Activated T-helper 2 cell treated with anti-CD3 and anti-CD28 coated beads, Interferon-gamma antibody, Interleukin-2, Interleukin-4, amounts not matched to agents 10 μg/mL and 5 μg/mL and 100 μg/mL, durations not matched to agents 14 hours and 24 hours and 36 hours (primary cell): ENCODE measurements around the gene KANK4. TPM values are rescaled to one million over a fixed set of nuclear protein-coding genes. Genes with fewer than 3 reads are reported as not detected.

Experiments
- DNase-seq: peaks from one replicate; pipeline ENCODE4 v3.0.0; 2021; ENCODE audit warnings: low spot score
- H3K27ac Mint-ChIP-seq: one replicate; pipeline ENCODE4 v1.8.0; 2021; ENCODE audit warnings: mixed read lengths
- H3K27me3 Mint-ChIP-seq: one replicate; pipeline ENCODE4 v1.8.0; 2021; ENCODE audit warnings: low read depth, mixed read lengths
- H3K36me3 Mint-ChIP-seq: one replicate; pipeline ENCODE4 v1.8.0; 2021; ENCODE audit warnings: low read depth, mixed read lengths
- H3K4me1 Mint-ChIP-seq: one replicate; pipeline ENCODE4 v1.8.0; 2021; ENCODE audit warnings: low read depth, mixed read lengths
- H3K4me3 Mint-ChIP-seq: one replicate; pipeline ENCODE4 v1.8.0; 2021; ENCODE audit warnings: low read depth, mild to moderate bottlenecking, moderate library complexity, mixed read lengths
- H3K9me3 Mint-ChIP-seq: one replicate; pipeline ENCODE4 v1.8.0; 2021; ENCODE audit warnings: mixed read lengths
- intact Hi-C: fragments of 100-400 bp; cut with micrococcal nuclease; formaldehyde crosslinking; loops from one replicate; pipeline ENCODE4 v1.15.1; 2023
- total RNA-seq: library from RNA; stranded (reverse); gene quantifications from 2 replicates; pipeline ENCODE4 v1.2.3, GENCODE V29; 2022

The KANK4 gene
- total RNA-seq, 1 donor from 2014 or later = not detected

DNA sequence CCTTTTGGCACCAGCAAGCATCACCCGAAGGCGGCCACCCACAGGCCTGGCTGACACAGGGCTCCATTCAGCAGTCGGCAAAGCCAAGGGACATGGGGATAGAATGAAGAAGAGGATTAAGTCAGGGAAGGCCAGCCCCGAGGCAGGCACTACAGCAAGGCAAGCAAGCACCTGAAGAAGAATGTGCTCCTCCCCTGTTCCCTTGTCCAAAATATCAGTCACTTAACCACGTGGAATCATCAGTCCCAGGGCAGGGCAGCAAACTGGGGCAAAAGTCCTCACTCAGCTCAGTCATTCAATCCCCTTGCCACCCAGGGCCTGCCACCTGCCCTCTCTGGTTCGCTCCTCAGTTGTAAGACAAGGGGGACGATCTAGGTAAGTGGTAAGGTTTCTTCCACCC lies 9.3 kb downstream of the KANK4 start:
- Mint-ChIP-seq H3K4me1 (no peaks in the 10 kb centered on the region), H3K27me3 (peaks cover 4% of the 10 kb centered on the region), H3K36me3 (no peaks in the 10 kb centered on the region), H3K4me3 (no peak overlapping the region), H3K27ac (no peak overlapping the region), H3K9me3 (no peaks in the 10 kb centered on the region)
- intact Hi-C loops = no loop called here
- DNase-seq = no peak

DNA sequence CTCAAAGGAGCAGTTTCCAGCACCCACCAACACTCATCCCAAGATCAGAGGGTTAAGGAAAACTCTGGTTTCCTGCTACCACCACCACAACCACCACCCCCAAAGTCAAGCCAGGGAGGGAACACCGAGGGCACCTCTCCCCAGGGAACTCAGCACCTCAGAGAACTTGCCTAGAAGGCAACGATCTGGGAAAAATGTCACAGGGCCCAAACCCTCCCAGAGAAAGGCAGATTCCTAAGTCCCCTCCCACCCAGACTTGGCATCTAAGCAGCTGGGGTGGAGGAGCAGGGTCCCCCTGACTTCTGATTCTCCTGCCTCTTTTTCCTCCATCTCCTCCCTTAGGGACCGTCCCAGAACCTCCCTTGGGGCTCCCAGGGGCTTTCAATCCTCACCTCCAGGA lies 10.6 kb downstream of the KANK4 start:
- no peak for DNase-seq
- Mint-ChIP-seq H3K4me1 (no peaks in the 10 kb centered on the region), H3K9me3 (no peaks in the 10 kb centered on the region), H3K4me3 (no peak overlapping the region), H3K36me3 (no peaks in the 10 kb centered on the region), H3K27me3 (peaks cover 4% of the 10 kb centered on the region), H3K27ac (no peak overlapping the region)
- intact Hi-C loops = no loop called here

DNA sequence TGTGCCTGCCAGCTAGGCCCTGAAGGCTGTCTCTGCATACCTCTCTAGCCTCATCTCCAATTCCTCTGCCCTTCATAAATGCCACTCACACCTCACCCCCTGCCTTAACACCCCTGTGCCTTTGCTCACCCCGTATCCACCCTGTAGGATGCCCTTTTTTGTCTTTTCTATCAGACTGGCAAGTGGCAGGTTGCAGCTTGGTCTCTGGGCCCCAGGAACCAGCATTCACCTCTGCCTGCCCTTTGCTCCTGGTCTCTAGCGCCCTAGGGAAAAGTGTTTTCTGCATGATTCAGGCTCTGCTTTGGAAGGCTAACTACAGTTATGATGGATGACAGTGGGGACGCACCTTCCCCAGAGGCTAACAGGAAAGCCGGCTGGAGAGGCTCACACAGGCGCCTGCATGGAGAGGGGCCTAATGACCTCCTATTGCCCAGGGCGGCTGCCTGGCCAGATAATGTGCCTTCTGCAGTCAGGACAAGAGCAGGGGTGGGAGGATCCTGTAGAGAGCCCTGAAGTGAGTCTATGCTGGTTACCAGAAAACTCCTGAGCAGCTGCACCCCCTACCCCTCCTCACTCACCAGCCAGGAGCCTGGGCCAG lies 11.2 kb downstream of the KANK4 start:
- no peaks in the 10 kb centered on the region for H3K36me3 Mint-ChIP-seq
- no peak overlapping the region for H3K27ac Mint-ChIP-seq
- DNase-seq = no peak
- H3K4me1 Mint-ChIP-seq = no peaks in the 10 kb centered on the region
- intact Hi-C loops = no loop called here
- peaks cover 4% of the 10 kb centered on the region for H3K27me3 Mint-ChIP-seq
- no peak overlapping the region for H3K4me3 Mint-ChIP-seq
- H3K9me3 Mint-ChIP-seq = no peaks in the 10 kb centered on the region

- H3K9me3 Mint-ChIP-seq = no peaks in the 10 kb centered on the region
- intact Hi-C loops = no loop called here
- H3K4me3 Mint-ChIP-seq = no peak overlapping the region
- H3K27ac Mint-ChIP-seq = no peak overlapping the region
- no peaks in the 10 kb centered on the region for H3K36me3 Mint-ChIP-seq
- no peaks in the 10 kb centered on the region for H3K4me1 Mint-ChIP-seq
- H3K27me3 Mint-ChIP-seq = peaks cover 4% of the 10 kb centered on the region
- DNase-seq = no peak
Observed at GRCh38 chr1:62307446-62307845, 11.8 kb downstream of the KANK4 start.

DNA sequence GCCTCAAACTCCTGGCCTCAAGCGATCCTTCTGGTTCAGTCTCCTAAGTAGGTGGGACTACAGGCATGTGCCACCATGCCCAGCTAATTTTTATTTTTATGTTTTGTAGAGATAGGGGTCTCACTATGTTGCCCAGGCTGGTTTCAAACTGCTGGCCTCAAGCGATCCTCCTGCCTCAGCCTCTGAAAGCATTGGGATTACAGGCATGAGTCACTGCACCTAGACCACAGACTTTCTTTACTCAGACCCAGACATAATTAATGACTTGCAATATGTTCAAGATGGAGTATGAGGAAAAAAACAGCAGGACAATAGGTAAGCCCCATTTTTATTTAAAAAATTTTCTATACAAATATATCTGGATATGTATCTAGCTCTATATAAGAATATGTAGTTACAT lies 13.2 kb downstream of the KANK4 start:
- no peak for DNase-seq
- H3K4me1 Mint-ChIP-seq = no peaks in the 10 kb centered on the region
- H3K27ac Mint-ChIP-seq = no peak overlapping the region
- H3K27me3 Mint-ChIP-seq = peaks cover 2% of the 10 kb centered on the region
- intact Hi-C loops = no loop called here
- H3K9me3 Mint-ChIP-seq = no peaks in the 10 kb centered on the region
- H3K36me3 Mint-ChIP-seq = no peaks in the 10 kb centered on the region
- H3K4me3 Mint-ChIP-seq = no peak overlapping the region

DNA sequence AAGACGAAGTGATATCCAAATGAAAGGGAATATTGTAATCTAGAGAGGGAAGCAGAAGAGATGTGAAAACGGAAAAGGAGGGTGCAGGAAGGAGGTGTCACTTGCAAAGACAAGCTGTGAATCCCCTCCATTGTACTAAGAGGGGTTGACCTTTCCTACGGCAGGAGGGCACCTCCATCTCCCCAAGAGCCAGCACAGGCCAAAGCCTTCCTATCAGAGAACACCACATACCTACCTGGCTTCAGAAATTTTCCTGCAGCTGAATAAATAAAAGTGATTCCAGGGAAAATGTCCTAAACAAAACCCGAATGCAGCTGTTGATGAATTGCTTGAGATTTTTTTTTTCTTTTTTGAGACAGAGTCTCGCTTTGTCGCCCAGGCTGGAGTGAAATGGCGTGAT lies 14.3 kb downstream of the KANK4 start:
- no peak overlapping the region for H3K27ac Mint-ChIP-seq
- no peaks in the 10 kb centered on the region for H3K36me3 Mint-ChIP-seq
- peaks cover 2% of the 10 kb centered on the region for H3K27me3 Mint-ChIP-seq
- H3K4me1 Mint-ChIP-seq = no peaks in the 10 kb centered on the region
- DNase-seq = no peak
- H3K9me3 Mint-ChIP-seq = no peaks in the 10 kb centered on the region
- intact Hi-C loops = no loop called here
- H3K4me3 Mint-ChIP-seq = no peak overlapping the region

DNA sequence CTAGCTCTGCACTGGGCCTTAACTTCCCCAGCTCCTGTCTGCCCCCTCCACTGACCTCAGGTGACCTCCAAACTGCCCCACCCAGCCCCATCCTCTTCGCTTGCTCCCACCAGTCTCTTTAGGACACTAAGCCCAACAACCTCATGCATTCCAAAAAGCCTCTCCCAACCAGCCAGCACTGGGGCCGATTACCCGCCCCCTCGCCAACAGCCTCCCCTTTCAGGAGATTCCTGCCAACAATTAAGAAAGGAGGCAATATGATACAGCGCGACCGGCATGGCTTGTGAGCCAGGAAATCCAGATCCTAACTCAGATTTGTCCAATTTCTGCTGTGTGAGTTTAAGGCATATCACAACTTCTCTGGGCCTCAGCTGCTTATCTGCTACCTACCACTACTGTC lies 14.7 kb downstream of the KANK4 start:
- Mint-ChIP-seq H3K27ac (no peak overlapping the region), H3K4me1 (no peaks in the 10 kb centered on the region), H3K4me3 (no peak overlapping the region), H3K9me3 (no peaks in the 10 kb centered on the region), H3K36me3 (no peaks in the 10 kb centered on the region), H3K27me3 (peaks cover 2% of the 10 kb centered on the region)
- DNase-seq = no peak
- intact Hi-C loops = no loop called here

DNA sequence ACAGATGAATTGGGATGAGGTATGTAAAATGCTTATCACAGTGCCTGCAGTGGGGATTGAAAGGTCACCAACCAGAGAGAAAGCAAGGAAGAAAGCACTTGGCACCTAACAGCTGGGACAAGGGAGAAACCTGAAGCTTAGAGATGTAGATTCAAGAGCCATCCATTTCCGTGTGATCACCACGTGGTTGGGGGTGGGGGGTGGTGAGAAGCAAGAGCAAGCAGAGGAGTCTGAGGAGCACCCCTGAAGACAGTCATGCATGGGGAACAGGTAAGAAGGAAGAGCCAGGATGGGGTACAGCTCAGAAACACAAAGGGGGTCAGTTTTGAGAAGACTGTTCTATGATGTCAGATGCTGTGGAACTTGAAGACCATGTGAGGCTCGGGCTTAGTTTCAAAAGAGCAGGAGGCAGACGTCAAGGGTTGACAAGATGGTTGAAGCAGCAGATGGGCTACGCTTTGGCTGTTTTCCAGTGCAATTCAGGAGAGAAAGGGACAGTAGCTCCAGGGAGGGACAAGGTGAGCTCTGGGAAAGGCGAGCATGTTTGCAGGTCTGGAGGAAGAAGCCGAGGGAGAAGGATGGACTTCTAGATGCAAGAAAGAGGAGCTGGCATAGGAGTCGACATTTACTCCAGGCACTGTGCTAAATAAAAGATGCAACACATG lies 17.4 kb downstream of the KANK4 start:
- no peaks in the 10 kb centered on the region for H3K4me1 Mint-ChIP-seq
- no peak for DNase-seq
- H3K27ac Mint-ChIP-seq = no peak overlapping the region
- no peak overlapping the region for H3K4me3 Mint-ChIP-seq
- no peaks in the 10 kb centered on the region for H3K9me3 Mint-ChIP-seq
- no peaks in the 10 kb centered on the region for H3K36me3 Mint-ChIP-seq
- intact Hi-C loops = no loop called here
- peaks cover 2% of the 10 kb centered on the region for H3K27me3 Mint-ChIP-seq

DNA sequence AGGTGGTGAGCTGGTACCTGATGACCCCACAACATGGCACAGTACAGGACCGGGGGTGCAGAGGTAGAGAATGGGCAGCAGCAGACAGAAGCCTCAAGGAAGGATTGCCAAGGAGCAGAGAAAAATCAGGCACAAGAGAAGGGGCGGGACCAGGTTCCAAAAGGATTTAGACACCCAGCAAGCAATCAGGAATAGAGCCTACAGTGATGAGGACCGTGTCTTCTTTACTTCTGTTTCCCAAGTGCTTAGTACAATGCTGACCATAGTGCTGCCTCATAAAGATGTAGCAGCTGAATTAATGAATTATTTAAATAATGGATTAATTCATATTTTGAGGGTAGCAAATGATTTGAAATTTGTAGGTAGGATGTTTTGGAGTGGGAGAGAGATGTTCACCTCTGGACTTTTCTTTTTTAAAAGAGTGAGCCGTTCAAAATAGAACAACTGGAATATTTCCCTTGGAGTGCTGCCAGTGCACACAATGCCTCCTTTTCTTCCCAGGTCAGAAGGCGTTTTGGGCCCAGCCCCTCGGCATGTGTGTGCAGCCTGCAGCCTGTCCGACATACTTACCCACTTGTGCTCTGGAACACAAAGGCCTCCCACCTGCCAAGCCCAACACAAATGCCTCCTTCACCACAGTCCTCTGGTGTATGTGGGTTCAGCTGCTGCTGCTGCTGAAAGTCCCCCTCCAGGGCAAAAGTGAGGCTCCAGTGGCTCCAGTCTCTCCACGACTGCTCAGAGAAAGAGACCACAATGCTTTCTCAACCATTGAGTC lies 19.6 kb downstream of the KANK4 start:
- DNase-seq = no peak
- intact Hi-C loops = no loop called here
- no peak overlapping the region for H3K4me3 Mint-ChIP-seq
- H3K4me1 Mint-ChIP-seq = peaks cover 8% of the 10 kb centered on the region
- H3K36me3 Mint-ChIP-seq = no peaks in the 10 kb centered on the region
- no peaks in the 10 kb centered on the region for H3K27me3 Mint-ChIP-seq
- no peak overlapping the region for H3K27ac Mint-ChIP-seq
- H3K9me3 Mint-ChIP-seq = no peaks in the 10 kb centered on the region

DNA sequence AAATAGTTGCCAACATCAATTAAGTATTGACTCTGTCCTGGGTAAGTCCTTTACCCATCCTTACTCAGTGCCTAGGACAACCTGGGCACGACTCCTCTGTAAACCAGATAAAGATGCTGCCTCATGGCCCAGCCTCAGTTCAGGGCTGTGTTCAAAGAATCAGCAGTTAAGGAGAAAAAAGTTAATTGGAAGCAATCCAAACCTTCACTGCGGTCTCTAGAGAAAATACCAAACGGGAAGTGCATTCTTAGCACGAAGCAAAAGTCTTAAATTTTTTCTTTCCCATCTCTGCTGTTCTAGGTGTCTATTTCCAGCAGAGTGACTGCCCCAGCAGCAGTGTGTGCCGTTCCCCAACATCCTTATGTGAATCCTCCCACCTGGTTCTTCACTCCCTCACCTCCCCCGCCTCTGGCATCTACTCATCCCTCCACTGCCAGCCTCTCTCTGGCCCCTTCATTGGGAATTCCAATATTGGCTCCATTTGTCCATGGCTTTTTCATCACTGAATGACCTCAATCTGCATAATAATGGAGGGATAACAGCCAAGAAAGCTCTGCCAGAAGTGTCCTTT lies 23.2 kb downstream of the KANK4 start:
- H3K27me3 Mint-ChIP-seq = no peaks in the 10 kb centered on the region
- DNase-seq = no peak
- no peaks in the 10 kb centered on the region for H3K9me3 Mint-ChIP-seq
- no peaks in the 10 kb centered on the region for H3K36me3 Mint-ChIP-seq
- peaks cover 8% of the 10 kb centered on the region for H3K4me1 Mint-ChIP-seq
- intact Hi-C loops = no loop called here
- no peak overlapping the region for H3K4me3 Mint-ChIP-seq
- no peak overlapping the region for H3K27ac Mint-ChIP-seq

DNA sequence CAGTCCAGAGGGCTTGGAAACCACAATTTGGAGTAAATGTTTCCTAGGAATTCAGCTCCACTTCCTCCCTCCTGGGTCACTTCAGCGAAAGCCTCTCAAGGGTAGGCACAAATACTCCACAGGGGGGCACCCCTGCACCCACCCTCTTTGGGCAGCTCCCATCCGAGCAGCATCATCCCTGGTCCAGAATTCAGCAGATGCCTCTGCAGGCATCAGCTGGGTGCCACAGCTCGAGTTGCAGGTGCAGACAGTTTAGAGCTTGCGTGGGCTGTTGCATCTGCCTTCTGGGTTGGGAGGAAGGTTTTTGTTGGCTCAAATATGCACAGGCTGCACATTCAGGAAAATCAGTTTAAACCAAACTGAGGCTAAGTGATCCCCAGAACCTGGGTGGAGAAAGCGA lies 25.0 kb downstream of the KANK4 start:
- H3K36me3 Mint-ChIP-seq = no peaks in the 10 kb centered on the region
- intact Hi-C loops = no loop called here

DNA sequence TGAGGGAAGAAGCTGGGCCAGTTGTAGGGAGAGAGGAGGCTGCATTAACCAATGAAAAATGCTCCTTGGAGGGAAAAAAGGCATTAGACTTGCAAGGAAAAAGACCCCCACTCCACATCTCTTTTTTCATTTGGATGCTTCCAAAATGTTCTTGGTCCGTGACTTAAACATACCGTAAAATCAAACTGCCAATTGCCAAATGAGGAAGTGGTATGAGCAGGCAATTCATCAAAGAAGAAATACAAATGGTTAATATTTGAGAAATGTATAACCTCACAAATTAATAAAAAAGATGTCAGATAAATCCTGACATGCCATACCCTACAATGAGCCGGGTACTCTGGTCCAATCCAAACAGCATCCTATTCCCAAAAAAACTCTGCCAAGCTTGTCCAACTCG lies 30.6 kb downstream of the KANK4 start:
- Mint-ChIP-seq H3K27ac (no peak overlapping the region), H3K4me3 (no peak overlapping the region), H3K36me3 (no peaks in the 10 kb centered on the region), H3K27me3 (peaks cover 8% of the 10 kb centered on the region), H3K9me3 (no peaks in the 10 kb centered on the region), H3K4me1 (no peaks in the 10 kb centered on the region)
- no peak for DNase-seq
- intact Hi-C loops = no loop called here

More for the DNA sequence above, 25.0 kb downstream of the KANK4 start:
- Mint-ChIP-seq H3K27ac (no peak overlapping the region), H3K27me3 (no peaks in the 10 kb centered on the region), H3K4me3 (no peak overlapping the region), H3K4me1 (peaks cover 8% of the 10 kb centered on the region), H3K9me3 (no peaks in the 10 kb centered on the region)
- DNase-seq = no peak

DNA sequence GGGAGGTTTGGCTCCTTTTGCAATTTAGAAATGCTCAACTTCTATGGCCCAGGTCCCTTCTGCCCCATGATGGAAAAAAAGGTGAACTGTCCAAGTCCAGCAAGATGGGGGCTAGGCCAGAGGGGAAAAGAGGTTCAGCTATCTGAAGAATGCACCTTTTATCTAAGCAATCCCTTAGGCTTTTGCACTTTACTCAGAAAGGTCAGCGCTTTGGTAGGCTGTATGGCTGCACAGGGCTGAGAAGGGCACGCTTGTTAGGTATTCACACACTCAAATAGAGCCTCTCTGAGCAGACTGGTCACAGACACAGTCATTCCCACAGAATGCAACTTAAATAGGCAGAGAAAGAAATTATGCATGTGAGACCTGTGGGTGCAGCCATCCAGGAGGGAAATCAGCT lies 31.0 kb downstream of the KANK4 start:
- Mint-ChIP-seq H3K4me1 (no peaks in the 10 kb centered on the region), H3K4me3 (no peak overlapping the region), H3K9me3 (no peaks in the 10 kb centered on the region), H3K36me3 (no peaks in the 10 kb centered on the region), H3K27me3 (peaks cover 8% of the 10 kb centered on the region), H3K27ac (no peak overlapping the region)
- no peak for DNase-seq
- intact Hi-C loops = no loop called here
